Hippocampal formation (tissue), 2 donors: Measurements from ENCODE around the gene ZGPAT.

ENCODE experiments used
- DNase-seq, 2 donors: peaks; one replicate each; lab custom pipeline; 2025; lab: John Stamatoyannopoulos, UW

Gene ZGPAT

GRCh38 chr20:63744574-63745423 lies 37.0 kb downstream of the ZGPAT start:
- DNase-seq = no peak

- DNase-seq = no peak
Observed at GRCh38 chr20:63745424-63745805, 37.6 kb downstream of the ZGPAT start.

- DNase-seq = no peak
Observed at GRCh38 chr20:63745961-63746731, 38.3 kb downstream of the ZGPAT start.

- no peak for DNase-seq
Observed at GRCh38 chr20:63746751-63747315, 39.0 kb downstream of the ZGPAT start.

- no peak for DNase-seq
Observed at GRCh38 chr20:63747622-63748069, 39.8 kb downstream of the ZGPAT start.

- DNase-seq = no peak
Observed at GRCh38 chr20:63748070-63748933, 40.5 kb downstream of the ZGPAT start.

GRCh38 chr20:63748934-63749270 lies 41.1 kb downstream of the ZGPAT start:
- DNase-seq = no peak

- no peak for DNase-seq
Observed at GRCh38 chr20:63749597-63750508, 42.0 kb downstream of the ZGPAT start.

- no peak for DNase-seq
Observed at GRCh38 chr20:63750807-63751470, 43.1 kb downstream of the ZGPAT start.

- no peak for DNase-seq
Observed at GRCh38 chr20:63751471-63752271, 43.8 kb downstream of the ZGPAT start.

- DNase-seq = no peak
Observed at GRCh38 chr20:63752411-63753101, 44.7 kb downstream of the ZGPAT start.

- DNase-seq = no peak
Observed at GRCh38 chr20:63753381-63753780, 45.5 kb downstream of the ZGPAT start.

GRCh38 chr20:63754008-63754407 lies 46.2 kb downstream of the ZGPAT start:
- no peak for DNase-seq

GRCh38 chr20:63755933-63756647 lies 48.3 kb downstream of the ZGPAT start:
- DNase-seq = no peak

GRCh38 chr20:63756648-63756991 lies 48.8 kb downstream of the ZGPAT start:
- DNase-seq = no peak

- DNase-seq = no peak
Observed at GRCh38 chr20:63758152-63758551, 50.3 kb downstream of the ZGPAT start.

GRCh38 chr20:63759377-63759901 lies 51.6 kb downstream of the ZGPAT start:
- DNase-seq = no peak
